MM.1S (cell line): ENCODE results near the gene WBP11.

Experiments used
- DNase-seq: peaks from one replicate; pipeline ENCODE4 v3.0.0-alpha.2; 2015
- H2AFZ ChIP-seq: fragments of 300-600 bp; sonication (generic); 2 replicates; pipeline ENCODE4 v1.6.0; 2016; ENCODE audit warnings: antibody characterized with exemption, low read length
- H3F3A ChIP-seq: fragments of 300-600 bp; sonication (generic); 2 replicates; pipeline ENCODE4 v1.6.1; 2016; ENCODE audit warnings: mild to moderate bottlenecking, antibody characterized with exemption, low read length, moderate library complexity, mixed read lengths; ENCODE audit not compliant: insufficient read depth
- H3K27ac ChIP-seq: fragments of 300-600 bp; sonication (generic); 2 replicates; pipeline ENCODE4 v1.5.1; 2016; ENCODE audit warnings: mild to moderate bottlenecking, low read length
- H3K27me3 ChIP-seq: fragments of 300-600 bp; sonication (generic); replicated peaks from 2 replicates; pipeline ENCODE4 v1.6.0; 2016; ENCODE audit warnings: low read length; ENCODE audit not compliant: insufficient read depth
- H3K36me3 ChIP-seq: fragments of 300-600 bp; sonication (generic); replicated peaks from 2 replicates; pipeline ENCODE4 v1.6.1; 2016; ENCODE audit warnings: mild to moderate bottlenecking, low read length, mixed read lengths; ENCODE audit not compliant: insufficient read depth
- H3K4me1 ChIP-seq: fragments of 300-600 bp; sonication (generic); 2 replicates; pipeline ENCODE4 v1.6.1; 2016; ENCODE audit warnings: low read length, mixed read lengths
- H3K4me2 ChIP-seq: fragments of 300-600 bp; sonication (generic); 2 replicates; pipeline ENCODE4 v1.6.0; 2016; ENCODE audit warnings: low read depth, low read length
- H3K4me3 ChIP-seq: fragments of 300-600 bp; sonication (generic); 2 replicates; pipeline ENCODE4 v1.5.1; 2016; ENCODE audit warnings: low read length, mixed read lengths
- H3K79me2 ChIP-seq: fragments of 300-600 bp; sonication (generic); 2 replicates; pipeline ENCODE4 v1.6.1; 2016; ENCODE audit warnings: mixed run types, low read length, mixed read lengths
- H3K9ac ChIP-seq: fragments of 300-600 bp; sonication (generic); 2 replicates; pipeline ENCODE4 v1.6.1; 2016; ENCODE audit warnings: low read length, mixed read lengths
- H3K9me2 ChIP-seq: fragments of 300-600 bp; sonication (generic); replicated peaks from 2 replicates; pipeline ENCODE4 v1.6.1; 2016; ENCODE audit warnings: mild to moderate bottlenecking, low read length, mixed read lengths; ENCODE audit not compliant: insufficient read depth
- H3K9me3 ChIP-seq: fragments of 300-600 bp; sonication (generic); replicated peaks from 2 replicates; pipeline ENCODE4 v1.6.1; 2016; ENCODE audit warnings: mild to moderate bottlenecking, low read length, mixed read lengths; ENCODE audit not compliant: insufficient read depth
- H4K20me1 ChIP-seq: fragments of 300-600 bp; sonication (generic); 2 replicates; pipeline ENCODE4 v1.6.1; 2016; ENCODE audit warnings: mild to moderate bottlenecking, low read length, moderate library complexity, mixed read lengths; ENCODE audit not compliant: insufficient read depth
- EZH2 ChIP-seq: fragments of 300-600 bp; sonication (generic); optimal IDR thresholded peaks from 2 replicates; pipeline ENCODE3; 2017; ENCODE audit warnings: low read depth, mild to moderate bottlenecking, antibody characterized with exemption, low read length, mixed read lengths
- EZH2phosphoT487 ChIP-seq: fragments of 300-600 bp; sonication (generic); IDR thresholded peaks from 2 replicates; pipeline ENCODE4 v1.6.1; 2018; ENCODE audit warnings: antibody characterized with exemption, low read length
- TF ChIP-seq, protein P1 (sequence below): fragments of 300-600 bp; sonication (generic); IDR thresholded peaks from 2 replicates; pipeline ENCODE4 v1.5.1; 2016; ENCODE audit warnings: antibody characterized with exemption, low read length, mixed read lengths

Gene WBP11

DNA sequence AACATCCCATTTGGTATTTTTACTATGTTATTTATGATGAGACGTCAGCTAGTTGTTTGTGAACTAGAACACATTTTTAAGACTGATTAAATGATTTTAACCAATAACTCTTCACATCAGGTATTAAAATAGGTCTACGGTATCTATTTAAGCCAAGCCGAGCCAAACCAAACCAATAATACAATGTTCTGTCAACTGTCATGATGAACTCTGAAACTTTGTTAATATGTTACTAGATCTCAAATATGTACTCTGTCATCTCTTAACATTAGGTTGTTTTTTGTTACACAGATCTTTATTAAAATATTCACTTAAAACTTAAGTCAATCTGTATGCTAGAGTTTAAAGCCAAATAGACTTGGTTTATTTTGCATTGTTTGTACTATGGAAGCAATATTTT lies 39.0 kb upstream of the WBP11 start:
- TF ChIP-seq, protein P1, sequence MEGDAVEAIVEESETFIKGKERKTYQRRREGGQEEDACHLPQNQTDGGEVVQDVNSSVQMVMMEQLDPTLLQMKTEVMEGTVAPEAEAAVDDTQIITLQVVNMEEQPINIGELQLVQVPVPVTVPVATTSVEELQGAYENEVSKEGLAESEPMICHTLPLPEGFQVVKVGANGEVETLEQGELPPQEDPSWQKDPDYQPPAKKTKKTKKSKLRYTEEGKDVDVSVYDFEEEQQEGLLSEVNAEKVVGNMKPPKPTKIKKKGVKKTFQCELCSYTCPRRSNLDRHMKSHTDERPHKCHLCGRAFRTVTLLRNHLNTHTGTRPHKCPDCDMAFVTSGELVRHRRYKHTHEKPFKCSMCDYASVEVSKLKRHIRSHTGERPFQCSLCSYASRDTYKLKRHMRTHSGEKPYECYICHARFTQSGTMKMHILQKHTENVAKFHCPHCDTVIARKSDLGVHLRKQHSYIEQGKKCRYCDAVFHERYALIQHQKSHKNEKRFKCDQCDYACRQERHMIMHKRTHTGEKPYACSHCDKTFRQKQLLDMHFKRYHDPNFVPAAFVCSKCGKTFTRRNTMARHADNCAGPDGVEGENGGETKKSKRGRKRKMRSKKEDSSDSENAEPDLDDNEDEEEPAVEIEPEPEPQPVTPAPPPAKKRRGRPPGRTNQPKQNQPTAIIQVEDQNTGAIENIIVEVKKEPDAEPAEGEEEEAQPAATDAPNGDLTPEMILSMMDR = no peak
- TF ChIP-seq EZH2phosphoT487 (no peak), EZH2 (no peak)
- no peak overlapping the region for H3K4me2 ChIP-seq

DNA sequence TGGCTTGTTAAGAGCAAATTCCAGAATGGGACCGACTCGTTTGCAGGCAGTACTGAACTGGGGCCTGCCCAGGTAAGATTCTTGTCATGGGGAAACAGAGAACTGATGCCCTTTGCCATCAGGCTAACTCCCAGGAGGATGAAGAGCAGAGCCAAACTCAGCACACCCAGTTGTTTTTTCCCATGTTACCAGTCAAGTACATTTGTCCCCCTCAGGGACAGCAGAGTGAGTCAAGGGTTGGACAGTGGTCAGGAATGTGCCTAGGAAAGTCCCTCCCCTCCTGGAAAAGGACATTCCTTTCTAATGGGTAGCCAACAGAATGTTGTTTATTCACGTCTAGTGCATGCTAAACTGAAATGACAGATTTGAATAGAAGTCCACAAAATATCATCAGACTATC lies 38.5 kb upstream of the WBP11 start:
- H3K9me3 ChIP-seq = no peaks in the 10 kb centered on the region
- no peak overlapping the region for H3K4me2 ChIP-seq
- no peaks in the 10 kb centered on the region for H3K9me2 ChIP-seq
- no peak for DNase-seq
- H3K79me2 ChIP-seq = no peaks in the 10 kb centered on the region
- H3K27ac ChIP-seq = no peak overlapping the region
- H3F3A ChIP-seq = no peaks in the 10 kb centered on the region
- no peak overlapping the region for H3K4me3 ChIP-seq
- TF ChIP-seq EZH2 = no peak
- H3K4me1 ChIP-seq = no peaks in the 10 kb centered on the region
- H3K27me3 ChIP-seq = no peaks in the 10 kb centered on the region
- no peaks in the 10 kb centered on the region for H3K36me3 ChIP-seq
- no peaks in the 10 kb centered on the region for H4K20me1 ChIP-seq
- H2AFZ ChIP-seq = no peak overlapping the region
- no peak overlapping the region for H3K9ac ChIP-seq

More for the DNA sequence above, 39.0 kb upstream of the WBP11 start:
- Histone ChIP-seq H3K9me3 (no peaks in the 10 kb centered on the region), H3K27ac (no peak overlapping the region), H3K79me2 (no peaks in the 10 kb centered on the region), H3K27me3 (no peaks in the 10 kb centered on the region), H4K20me1 (no peaks in the 10 kb centered on the region), H3F3A (no peaks in the 10 kb centered on the region), H3K9me2 (no peaks in the 10 kb centered on the region), H2AFZ (no peak overlapping the region), H3K36me3 (no peaks in the 10 kb centered on the region), H3K4me3 (no peak overlapping the region), H3K9ac (no peak overlapping the region), H3K4me1 (no peaks in the 10 kb centered on the region)
- DNase-seq = no peak

DNA sequence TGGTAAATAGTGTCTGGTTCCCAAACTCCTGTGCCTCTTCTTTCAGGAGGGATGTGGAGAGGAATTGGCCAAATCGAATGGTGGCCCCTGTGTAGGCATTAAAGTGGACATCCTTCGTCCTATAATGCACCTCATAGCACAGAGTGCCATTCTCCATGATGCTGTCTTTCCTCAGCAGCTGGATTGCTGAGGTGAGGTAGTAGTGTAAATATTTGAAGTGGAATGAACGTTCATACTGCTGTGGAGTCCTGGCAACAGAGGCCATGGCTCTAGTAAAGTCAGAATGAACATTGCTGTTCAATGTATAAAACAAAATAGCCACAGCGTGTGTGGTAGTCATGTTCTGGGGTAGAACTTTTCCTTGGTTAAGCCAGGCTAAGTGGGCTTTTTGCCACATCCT lies 37.3 kb upstream of the WBP11 start:
- no peak overlapping the region for H3K27ac ChIP-seq
- H3K4me3 ChIP-seq = no peak overlapping the region
- no peaks in the 10 kb centered on the region for H4K20me1 ChIP-seq
- no peaks in the 10 kb centered on the region for H3K9me2 ChIP-seq
- H3K4me2 ChIP-seq = no peak overlapping the region
- H3K79me2 ChIP-seq = no peaks in the 10 kb centered on the region
- no peak overlapping the region for H3K9ac ChIP-seq
- no peak for TF ChIP-seq EZH2phosphoT487
- no peak for TF ChIP-seq EZH2
- TF ChIP-seq, protein P1 = no peak
- no peak for DNase-seq
- H3K27me3 ChIP-seq = no peaks in the 10 kb centered on the region
- H3F3A ChIP-seq = no peaks in the 10 kb centered on the region
- H3K4me1 ChIP-seq = no peaks in the 10 kb centered on the region
- H3K9me3 ChIP-seq = no peaks in the 10 kb centered on the region
- no peaks in the 10 kb centered on the region for H3K36me3 ChIP-seq
- no peak overlapping the region for H2AFZ ChIP-seq

DNA sequence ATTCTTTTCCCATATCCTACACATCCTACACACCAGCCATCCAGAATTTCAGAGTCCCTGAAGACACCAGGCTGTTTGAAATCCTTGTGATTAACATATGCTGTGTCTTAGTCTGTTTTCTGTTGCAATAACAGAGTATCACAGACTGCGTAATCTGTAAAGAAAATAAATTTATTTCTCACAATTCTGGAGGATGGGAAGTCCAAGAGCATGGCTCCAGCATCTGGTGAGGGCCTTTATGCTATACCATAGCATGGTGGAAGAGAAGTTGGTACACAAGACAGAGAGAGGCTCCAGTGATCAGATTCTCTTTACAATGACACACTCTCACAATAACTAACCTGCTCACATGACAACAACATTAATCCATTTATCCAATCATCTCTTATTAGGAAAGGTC lies 36.0 kb upstream of the WBP11 start:
- no peak overlapping the region for H3K9ac ChIP-seq
- no peaks in the 10 kb centered on the region for H3K36me3 ChIP-seq
- no peak overlapping the region for H3K4me2 ChIP-seq
- no peak overlapping the region for H3K27ac ChIP-seq
- H3K27me3 ChIP-seq = no peaks in the 10 kb centered on the region
- no peaks in the 10 kb centered on the region for H3K79me2 ChIP-seq
- H3K9me3 ChIP-seq = no peaks in the 10 kb centered on the region
- H2AFZ ChIP-seq = no peak overlapping the region
- no peaks in the 10 kb centered on the region for H3K9me2 ChIP-seq
- H3K4me3 ChIP-seq = no peak overlapping the region
- no peak for TF ChIP-seq EZH2phosphoT487
- TF ChIP-seq, protein P1 = no peak
- no peak for DNase-seq
- no peaks in the 10 kb centered on the region for H4K20me1 ChIP-seq
- H3K4me1 ChIP-seq = no peaks in the 10 kb centered on the region
- no peaks in the 10 kb centered on the region for H3F3A ChIP-seq
